IMR-90 (cell line): ENCODE data around the gene AGAP1. TPM values are rescaled to one million over a fixed set of nuclear protein-coding genes. Genes with fewer than 3 reads are reported as not detected.

Experiments used
- ATAC-seq: fragments of 200-7000 bp; cut with Tn5 transposase; 2 replicates; pipeline ENCODE4 v1.9.1; 2020; ENCODE audit warnings: low read depth, mild to moderate bottlenecking, moderate library complexity
- BruUV-seq: library from RNA; stranded (reverse); fragments of 400-500 nt; replicated peaks from 2 replicates; lab custom pipeline; 2021; lab: Mats Ljungman, UMichigan
- CTCF ChIA-PET: fragments of 300-600 bp; formaldehyde crosslinking; extraction: SDS; loops from one replicate; lab custom pipeline; 2021; ENCODE audit warnings: antibody characterized with exemption; lab: Yijun Ruan, JAX
- POLR2A ChIA-PET: fragments of 300-600 bp; sonication (Branson Sonifier 250); formaldehyde crosslinking; loops from one replicate; lab custom pipeline; 2022; ENCODE audit warnings: antibody characterized with exemption; ENCODE audit not compliant: unreplicated experiment; lab: Charles Lee
- DNase-seq: peaks from one replicate; pipeline ENCODE4 v3.0.0; 2013
- H2AFZ ChIP-seq: replicated peaks from 2 replicates; pipeline ENCODE3; 2013; ENCODE audit warnings: low read length, mild to moderate bottlenecking; ENCODE audit not compliant: poor library complexity
- H2AK5ac ChIP-seq: 2 replicates; pipeline ENCODE4 v1.6.1; 2013; ENCODE audit warnings: low read depth, low read length, inconsistent platforms
- H2AK9ac ChIP-seq: replicated peaks from 2 replicates; pipeline ENCODE3; 2013; ENCODE audit warnings: mild to moderate bottlenecking, low read depth, low read length, moderate library complexity; ENCODE audit not compliant: poor library complexity
- H2BK120ac ChIP-seq: 2 replicates; pipeline ENCODE4 v1.6.1; 2013; ENCODE audit warnings: low read depth, low read length, inconsistent platforms
- H2BK15ac ChIP-seq: 3 replicates; pipeline ENCODE4 v1.6.1; 2013; ENCODE audit warnings: low read depth, low read length, inconsistent platforms
- H2BK20ac ChIP-seq: 2 replicates; pipeline ENCODE4 v1.6.1; 2013; ENCODE audit warnings: low read depth, mild to moderate bottlenecking, inconsistent platforms, low read length, moderate library complexity
- H2BK5ac ChIP-seq: 2 replicates; pipeline ENCODE4 v1.6.1; 2013; ENCODE audit warnings: mild to moderate bottlenecking, low read depth, low read length, inconsistent platforms; ENCODE audit not compliant: poor library complexity, severe bottlenecking
- H3K14ac ChIP-seq: replicated peaks from 2 replicates; pipeline ENCODE4 v1.6.1; 2013; ENCODE audit warnings: low read depth, low read length, inconsistent platforms
- H3K18ac ChIP-seq: 2 replicates; pipeline ENCODE4 v1.6.1; 2013; ENCODE audit warnings: low read depth, low read length, control low read depth
- H3K23ac ChIP-seq: 2 replicates; pipeline ENCODE4 v1.6.1; 2013; ENCODE audit warnings: low read depth, low read length, inconsistent platforms
- H3K27ac ChIP-seq: 2 replicates; pipeline ENCODE4 v1.5.1; 2013; ENCODE audit warnings: mild to moderate bottlenecking, control low read depth, low read length; ENCODE audit not compliant: insufficient read depth
- H3K27me3 ChIP-seq: 2 replicates; pipeline ENCODE4 v1.6.1; 2013; ENCODE audit warnings: low read length; ENCODE audit not compliant: control insufficient read depth, insufficient read depth
- H3K36me3 ChIP-seq: 2 replicates; pipeline ENCODE4 v1.6.1; 2013; ENCODE audit warnings: low read length, mixed read lengths; ENCODE audit not compliant: control insufficient read depth, insufficient read depth
- H3K4ac ChIP-seq: 2 replicates; pipeline ENCODE4 v1.6.1; 2013; ENCODE audit warnings: low read depth, low read length, inconsistent platforms
- H3K4me1 ChIP-seq: 2 replicates; pipeline ENCODE4 v1.6.1; 2013; ENCODE audit warnings: low read length, mixed read lengths; ENCODE audit not compliant: control insufficient read depth, insufficient read depth
- H3K4me2 ChIP-seq: 2 replicates; pipeline ENCODE4 v1.6.1; 2013; ENCODE audit warnings: low read depth, mild to moderate bottlenecking, control low read depth, low read length, moderate library complexity
- H3K4me3 ChIP-seq: 2 replicates; pipeline ENCODE4 v1.5.1; 2013; ENCODE audit warnings: low read depth, mild to moderate bottlenecking, control low read depth, low read length, moderate library complexity; ENCODE audit not compliant: insufficient read depth
- H3K56ac ChIP-seq: 2 replicates; pipeline ENCODE4 v1.6.1; 2013; ENCODE audit warnings: low read length, inconsistent platforms; ENCODE audit not compliant: insufficient read depth; ENCODE audit errors: extremely low read depth
- H3K79me1 ChIP-seq, 2 experiments: 2 replicates each; pipeline ENCODE4 v1.6.1; 2013; ENCODE audit warnings: low read length in 2 of 2, inconsistent platforms in 1 of 2, low read depth in 1 of 2
- H3K9ac ChIP-seq: 2 replicates; pipeline ENCODE4 v1.6.1; 2013; ENCODE audit warnings: low read depth, low read length, control low read depth
- H3K9me1 ChIP-seq: 2 replicates; pipeline ENCODE4 v1.6.1; 2013; ENCODE audit warnings: low read length, inconsistent platforms; ENCODE audit not compliant: insufficient read depth
- H3K9me3 ChIP-seq: 2 replicates; pipeline ENCODE4 v1.6.1; 2013; ENCODE audit warnings: low read length; ENCODE audit not compliant: control insufficient read depth, insufficient read depth
- H4K20me1 ChIP-seq: 2 replicates; pipeline ENCODE4 v1.6.1; 2013; ENCODE audit warnings: low read length, inconsistent platforms; ENCODE audit not compliant: insufficient read depth
- H4K5ac ChIP-seq: 2 replicates; pipeline ENCODE4 v1.6.1; 2013; ENCODE audit warnings: mild to moderate bottlenecking, low read depth, low read length, control low read depth
- H4K8ac ChIP-seq, 2 experiments: 2 replicates each; pipeline ENCODE4 v1.6.1; 2013; ENCODE audit warnings: low read depth in 2 of 2, low read length in 2 of 2, control low read depth in 1 of 2, inconsistent platforms in 1 of 2
- H4K91ac ChIP-seq: 2 replicates; pipeline ENCODE4 v1.6.1; 2013; ENCODE audit warnings: low read depth, low read length, inconsistent platforms; ENCODE audit not compliant: insufficient read depth
- BHLHE40 ChIP-seq: fragments of 150-350 bp; IDR thresholded peaks from 2 replicates; pipeline ENCODE4 v1.6.1; 2016; ENCODE audit warnings: mild to moderate bottlenecking, low read depth, low read length
- CEBPB ChIP-seq: IDR thresholded peaks from 2 replicates; pipeline ENCODE4 v1.6.1; 2012; ENCODE audit warnings: low read depth, low read length, improper control_type of control experiment
- CHD1 ChIP-seq: IDR thresholded peaks from 2 replicates; pipeline ENCODE4 v1.6.1; 2012; ENCODE audit warnings: low read depth, low read length, improper control_type of control experiment
- FOS ChIP-seq: fragments of 150-350 bp; IDR thresholded peaks from 2 replicates; pipeline ENCODE4 v1.6.1; 2016; ENCODE audit warnings: low read depth, low read length
- MAFK ChIP-seq: IDR thresholded peaks from 2 replicates; pipeline ENCODE4 v1.6.1; 2012; ENCODE audit warnings: low read depth, low read length, improper control_type of control experiment
- MAZ ChIP-seq: IDR thresholded peaks from 2 replicates; pipeline ENCODE4 v1.6.1; 2012; ENCODE audit warnings: low read depth, mild to moderate bottlenecking, low read length, improper control_type of control experiment, moderate library complexity, borderline replicate concordance
- MXI1 ChIP-seq: IDR thresholded peaks from 2 replicates; pipeline ENCODE4 v1.6.1; 2012; ENCODE audit warnings: low read depth, mild to moderate bottlenecking, low read length, moderate library complexity, borderline replicate concordance
- NFE2L2 ChIP-seq: fragments of 150-350 bp; IDR thresholded peaks from 2 replicates; pipeline ENCODE4 v1.6.1; 2016; ENCODE audit warnings: low read depth, mild to moderate bottlenecking, low read length
- POLR2A ChIP-seq: IDR thresholded peaks from 2 replicates; pipeline ENCODE4 v1.6.1; 2012; ENCODE audit warnings: mild to moderate bottlenecking, low read depth, low read length
- RAD21 ChIP-seq: IDR thresholded peaks from 2 replicates; pipeline ENCODE4 v1.6.1; 2012; ENCODE audit warnings: low read length, improper control_type of control experiment
- RCOR1 ChIP-seq: IDR thresholded peaks from 2 replicates; pipeline ENCODE4 v1.6.1; 2012; ENCODE audit warnings: mild to moderate bottlenecking, low read length, improper control_type of control experiment; ENCODE audit not compliant: insufficient replicate concordance
- RFX5 ChIP-seq: IDR thresholded peaks from 2 replicates; pipeline ENCODE4 v1.8.0; 2012; ENCODE audit warnings: low read depth, mild to moderate bottlenecking, low read length, moderate library complexity
- SMC3 ChIP-seq: fragments of 150-350 bp; IDR thresholded peaks from 2 replicates; pipeline ENCODE4 v1.6.1; 2016; ENCODE audit warnings: low read depth, mild to moderate bottlenecking, antibody characterized with exemption, low read length, moderate library complexity
- USF2 ChIP-seq: fragments of 150-350 bp; IDR thresholded peaks from 2 replicates; pipeline ENCODE4 v1.6.1; 2017; ENCODE audit warnings: mild to moderate bottlenecking, antibody characterized with exemption, low read length, low read depth
- WGBS, 2 experiments: methylation state at CpG; one replicate each; pipeline versions ENCODE4 v1.1.5 to v1.1.7; 2013; ENCODE audit warnings: missing lambda C conversion rate in 2 of 2; ENCODE audit not compliant: insufficient read length in 1 of 2; ENCODE audit errors: extremely low coverage in 2 of 2; 5-methylcytosine and 5-hydroxymethylcytosine counted together
- dilution Hi-C: fragments of 300-500 bp; cut with HindIII; formaldehyde crosslinking; loops from one replicate; pipeline ENCODE4 v1.14.3; 2018; ENCODE audit warnings: low sequenced_read_pairs; ENCODE audit not compliant: unreplicated experiment
- in situ Hi-C: fragments of 300-500 bp; cut with MboI; formaldehyde crosslinking; loops from 3 replicates; pipeline ENCODE4 v1.14.3; 2019; ENCODE audit warnings: low sequenced_read_pairs, inconsistent platforms, mixed read lengths
- intact Hi-C: fragments of 100-400 bp; cut with micrococcal nuclease; formaldehyde crosslinking; loops from 2 replicates; pipeline ENCODE4 v1.10.0; 2022
- polyA plus RNA-seq, 3 experiments: library from polyadenylated mRNA; depleted of rRNA; stranded (reverse); fragments of >200 nt; gene quantifications; 2 replicates each; pipeline ENCODE4 v1.2.3, GENCODE V29; 2012; ENCODE audit warnings: low replicate concordance in 1 of 3
- total RNA-seq: library from RNA; depleted of rRNA; stranded (reverse); fragments of >200 nt; gene quantifications from 2 replicates; pipeline ENCODE4 v1.2.3, GENCODE V29; 2012
- TF ChIP-seq, protein P1 (sequence below): conservative IDR thresholded peaks from 2 replicates; pipeline ENCODE4 v1.5.1; 2012; ENCODE audit warnings: mild to moderate bottlenecking, low read depth, low read length, improper control_type of control experiment
- TF ChIP-seq, protein P2 (sequence below): fragments of 150-350 bp; IDR thresholded peaks from 2 replicates; pipeline ENCODE4 v1.6.1; 2016; ENCODE audit warnings: low read depth, mild to moderate bottlenecking, low read length, moderate library complexity, borderline replicate concordance

The AGAP1 gene
- total and polyA plus RNA-seq, 2 of the 4 experiments (the other 2 are of a cell fraction) = 15.1 to 16.4 TPM

- ATAC-seq = no peak
- no peak overlapping the region for H3K18ac ChIP-seq
- H4K91ac ChIP-seq = no peak overlapping the region
- no peak overlapping the region for H3K4ac ChIP-seq
- H3K14ac ChIP-seq = no peak overlapping the region
- no peak overlapping the region for H3K23ac ChIP-seq
- H4K20me1 ChIP-seq = no peaks in the 10 kb centered on the region; the same call in 1 of the 2 replicates
- H2BK20ac ChIP-seq = no peak overlapping the region
- H4K5ac ChIP-seq = no peak overlapping the region
- no peak overlapping the region for H3K4me3 ChIP-seq
- H3K36me3 ChIP-seq = no peaks in the 10 kb centered on the region
- H2BK120ac ChIP-seq = no peak overlapping the region
- no peak overlapping the region for H2AFZ ChIP-seq
- H3K4me2 ChIP-seq = no peak overlapping the region
- no peak overlapping the region for H2AK5ac ChIP-seq
- CTCF ChIA-PET = interaction anchor here (0.7 kb wide), 1 partner anchor 159 kb away, joined by 3 read pairs; no protein-coding TSS in a partner anchor
- no peak for DNase-seq
- peaks cover 83% of the 10 kb centered on the region for H3K27me3 ChIP-seq
- H2AK9ac ChIP-seq = no peak overlapping the region
- H4K8ac ChIP-seq = no peak overlapping the region
- dilution Hi-C loops = no loop called here
- WGBS, 2 experiments = 20% methylated on average over 2 of the region's 16 CpGs; no CpG with 5 or more reads in 1 of the 2 experiments
- BruUV-seq = no TSS peak
- H3K4me1 ChIP-seq = no peaks in the 10 kb centered on the region; the same call in 1 of the 2 replicates
- no peak overlapping the region for H2BK15ac ChIP-seq
- no peaks in the 10 kb centered on the region; the same call in 1 of the 2 replicates for H3K9me1 ChIP-seq
- TF ChIP-seq, protein P1, sequence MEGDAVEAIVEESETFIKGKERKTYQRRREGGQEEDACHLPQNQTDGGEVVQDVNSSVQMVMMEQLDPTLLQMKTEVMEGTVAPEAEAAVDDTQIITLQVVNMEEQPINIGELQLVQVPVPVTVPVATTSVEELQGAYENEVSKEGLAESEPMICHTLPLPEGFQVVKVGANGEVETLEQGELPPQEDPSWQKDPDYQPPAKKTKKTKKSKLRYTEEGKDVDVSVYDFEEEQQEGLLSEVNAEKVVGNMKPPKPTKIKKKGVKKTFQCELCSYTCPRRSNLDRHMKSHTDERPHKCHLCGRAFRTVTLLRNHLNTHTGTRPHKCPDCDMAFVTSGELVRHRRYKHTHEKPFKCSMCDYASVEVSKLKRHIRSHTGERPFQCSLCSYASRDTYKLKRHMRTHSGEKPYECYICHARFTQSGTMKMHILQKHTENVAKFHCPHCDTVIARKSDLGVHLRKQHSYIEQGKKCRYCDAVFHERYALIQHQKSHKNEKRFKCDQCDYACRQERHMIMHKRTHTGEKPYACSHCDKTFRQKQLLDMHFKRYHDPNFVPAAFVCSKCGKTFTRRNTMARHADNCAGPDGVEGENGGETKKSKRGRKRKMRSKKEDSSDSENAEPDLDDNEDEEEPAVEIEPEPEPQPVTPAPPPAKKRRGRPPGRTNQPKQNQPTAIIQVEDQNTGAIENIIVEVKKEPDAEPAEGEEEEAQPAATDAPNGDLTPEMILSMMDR = no peak
- TF ChIP-seq RCOR1 = no peak
- no peak for TF ChIP-seq NFE2L2
- TF ChIP-seq FOS = no peak
- TF ChIP-seq RFX5 = no peak
- TF ChIP-seq CEBPB = no peak
- no peak for TF ChIP-seq MAZ
- TF ChIP-seq SMC3 = no peak
- TF ChIP-seq USF2 = no peak
- no peak for TF ChIP-seq CHD1
- no peak for TF ChIP-seq MAFK
- TF ChIP-seq BHLHE40 = no peak
- TF ChIP-seq RAD21 = no peak
- TF ChIP-seq, protein P2, sequence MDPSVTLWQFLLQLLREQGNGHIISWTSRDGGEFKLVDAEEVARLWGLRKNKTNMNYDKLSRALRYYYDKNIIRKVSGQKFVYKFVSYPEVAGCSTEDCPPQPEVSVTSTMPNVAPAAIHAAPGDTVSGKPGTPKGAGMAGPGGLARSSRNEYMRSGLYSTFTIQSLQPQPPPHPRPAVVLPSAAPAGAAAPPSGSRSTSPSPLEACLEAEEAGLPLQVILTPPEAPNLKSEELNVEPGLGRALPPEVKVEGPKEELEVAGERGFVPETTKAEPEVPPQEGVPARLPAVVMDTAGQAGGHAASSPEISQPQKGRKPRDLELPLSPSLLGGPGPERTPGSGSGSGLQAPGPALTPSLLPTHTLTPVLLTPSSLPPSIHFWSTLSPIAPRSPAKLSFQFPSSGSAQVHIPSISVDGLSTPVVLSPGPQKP = no peak
- TF ChIP-seq MXI1 = no peak
- TF ChIP-seq POLR2A = no peak
- no peak overlapping the region for H2BK5ac ChIP-seq
- no peaks in the 10 kb centered on the region for H3K79me1 ChIP-seq
- no peak overlapping the region for H3K27ac ChIP-seq
- no peak overlapping the region for H3K56ac ChIP-seq
- POLR2A ChIA-PET = no interaction called here
- no peak overlapping the region for H3K9ac ChIP-seq
- intact Hi-C loops = loop anchor here (10.0 kb wide), 1 partner anchor 227 kb away; no protein-coding TSS in a partner anchor
- in situ Hi-C loops = loop anchor here (25.0 kb wide), 1 partner anchor 559 kb away; no protein-coding TSS in a partner anchor
- H3K9me3 ChIP-seq = peaks cover 11% of the 10 kb centered on the region; the same call in 1 of the 2 replicates
These were observed 677.9 kb downstream of the AGAP1 start for GRCh38 chr2:236171680-236172254.
